ENCODE measurements around the gene MKNK1.

The MKNK1 gene

GRCh38 chr1:46646844-46647243 is 42.8 kb upstream of the MKNK1 start:
- no peak for TF ChIP-seq CTCF (IDR thresholded peaks at IDR 0.05; ENCODE audit: insufficient read depth, low read depth, low read length, missing control alignments)
- no peak overlapping the region for H3K4me3 ChIP-seq (ENCODE audit: low read length)
- no peak for DNase-seq (ENCODE audit: low read depth)

- TF ChIP-seq CTCF (IDR thresholded peaks at IDR 0.05; ENCODE audit: insufficient read depth, low read depth, low read length, missing control alignments): no peak
- H3K4me3 ChIP-seq (ENCODE audit: low read length): no peak overlapping the region
- no peak for DNase-seq (ENCODE audit: low read depth)
Observed at GRCh38 chr1:46646331-46646730, 42.3 kb upstream of the MKNK1 start.

GRCh38 chr1:46645815-46646214 is 41.7 kb upstream of the MKNK1 start:
- DNase-seq (ENCODE audit: low read depth): no peak
- no peak for TF ChIP-seq CTCF (IDR thresholded peaks at IDR 0.05; ENCODE audit: insufficient read depth, low read depth, low read length, missing control alignments)
- no peak overlapping the region for H3K4me3 ChIP-seq (ENCODE audit: low read length)

- TF ChIP-seq CTCF (IDR thresholded peaks at IDR 0.05; ENCODE audit: insufficient read depth, low read depth, low read length, missing control alignments): no peak
- peak; percentile 66 for DNase-seq (ENCODE audit: low read depth)
Observed at GRCh38 chr1:46643368-46643775, 39.3 kb upstream of the MKNK1 start.

GRCh38 chr1:46642115-46642680 is 38.1 kb upstream of the MKNK1 start:
- no peak overlapping the region for H3K4me3 ChIP-seq (ENCODE audit: low read length)
- no peak for DNase-seq (ENCODE audit: low read depth)
- TF ChIP-seq CTCF (IDR thresholded peaks at IDR 0.05; ENCODE audit: insufficient read depth, low read depth, low read length, missing control alignments): no peak

More at GRCh38 chr1:46643368-46643775, 39.3 kb upstream of the MKNK1 start:
- H3K4me3 ChIP-seq (ENCODE audit: low read length): no peak overlapping the region

GRCh38 chr1:46639547-46639946 is 35.5 kb upstream of the MKNK1 start:
- DNase-seq (ENCODE audit: low read depth): peak; percentile 67
- no peak for TF ChIP-seq CTCF (IDR thresholded peaks at IDR 0.05; ENCODE audit: insufficient read depth, low read depth, low read length, missing control alignments)
- H3K4me3 ChIP-seq (ENCODE audit: low read length): no peak overlapping the region

- DNase-seq (ENCODE audit: low read depth): no peak
- no peak for TF ChIP-seq CTCF (IDR thresholded peaks at IDR 0.05; ENCODE audit: insufficient read depth, low read depth, low read length, missing control alignments)
- H3K4me3 ChIP-seq (ENCODE audit: low read length): no peak overlapping the region
Observed at GRCh38 chr1:46638921-46639320, 34.9 kb upstream of the MKNK1 start.

Data from epithelial cell of esophagus (primary cell).